ENCODE results near the gene UBXN2A.
A peak's percentile ranks its signal among the peaks of the same experiment; 100 is the strongest.

UBXN2A gene

GRCh38 chr2:23939987-23940717, at the start of gene UBXN2A:
Gene UBXN2A, plus strand, starts transcription at chr2:23940463. Its CDS starts 17,852 bp downstream, at chr2:23958315.
- DNase-seq: peak; percentile 86

GRCh38 chr2:23900133-23900532, 40.1 kb upstream of the UBXN2A start:
- no peak for DNase-seq

- peak; percentile 44 for DNase-seq
Measured at GRCh38 chr2:23900541-23901322, 39.5 kb upstream of the UBXN2A start.

- DNase-seq: peak; percentile 66
Measured at GRCh38 chr2:23901966-23902846, 38.1 kb upstream of the UBXN2A start.

- DNase-seq: no peak
Measured at GRCh38 chr2:23903034-23903433, 37.2 kb upstream of the UBXN2A start.

- DNase-seq: no peak
Measured at GRCh38 chr2:23904215-23904614, 36.0 kb upstream of the UBXN2A start.

GRCh38 chr2:23904692-23905091, 35.6 kb upstream of the UBXN2A start:
- DNase-seq: no peak

GRCh38 chr2:23905155-23905554, 35.1 kb upstream of the UBXN2A start:
- peak; percentile 33 for DNase-seq

- DNase-seq: no peak
Measured at GRCh38 chr2:23912054-23912453, 28.2 kb upstream of the UBXN2A start.

- no peak for DNase-seq
Measured at GRCh38 chr2:23915327-23915726, 24.9 kb upstream of the UBXN2A start.

GRCh38 chr2:23916727-23917405, 23.4 kb upstream of the UBXN2A start:
- DNase-seq: peak; percentile 49

GRCh38 chr2:23918837-23919489, 21.3 kb upstream of the UBXN2A start:
- DNase-seq: no peak

GRCh38 chr2:23924589-23925359, 15.5 kb upstream of the UBXN2A start:
- DNase-seq: peak; percentile 38

GRCh38 chr2:23925702-23926289, 14.5 kb upstream of the UBXN2A start:
- DNase-seq: peak; percentile 84

- peak; percentile 49 for DNase-seq
Measured at GRCh38 chr2:23926290-23926749, 13.9 kb upstream of the UBXN2A start.

GRCh38 chr2:23926750-23927571, 13.3 kb upstream of the UBXN2A start, which contains the start of gene ATAD2B:
Gene ATAD2B, minus strand, starts transcription at chr2:23927123. Its CDS starts 353 bp downstream, at chr2:23926770.
- peak; percentile 95 for DNase-seq

GRCh38 chr2:23934259-23934658, 6.0 kb upstream of the UBXN2A start:
- no peak for DNase-seq

GRCh38 chr2:23940718-23941620, 706 bp downstream of the UBXN2A start:
- peak; percentile 67 for DNase-seq
